Fibroblast of mammary gland (primary cell): ENCODE data around the gene STAT5B.
A peak's percentile ranks its signal among the peaks of the same experiment; 100 is the strongest.

Experiments used
- DNase-seq: peaks from one replicate; pipeline ENCODE4 v3.0.0-alpha.2; 2010; ENCODE audit warnings: low read depth
- H3K4me3 ChIP-seq: 2 replicates; pipeline ENCODE4 v1.5.1; 2011; ENCODE audit warnings: low read depth, mild to moderate bottlenecking, low read length, moderate library complexity; ENCODE audit not compliant: control insufficient read depth
- CTCF ChIP-seq: conservative IDR thresholded peaks from 2 replicates; pipeline ENCODE4 v1.5.1; 2011; ENCODE audit warnings: low read depth, low read length, inconsistent platforms; ENCODE audit not compliant: control insufficient read depth, insufficient read depth

Gene STAT5B

GRCh38 chr17:42316755-42317154 lies 40.6 kb upstream of the STAT5B start:
- DNase-seq = no peak
- no peak overlapping the region for H3K4me3 ChIP-seq
- TF ChIP-seq CTCF = no peak

GRCh38 chr17:42315402-42316156 lies 39.4 kb upstream of the STAT5B start:
- H3K4me3 ChIP-seq = no peak overlapping the region
- no peak for TF ChIP-seq CTCF
- no peak for DNase-seq

GRCh38 chr17:42313773-42314566 lies 37.8 kb upstream of the STAT5B start:
- H3K4me3 ChIP-seq = no peak overlapping the region
- TF ChIP-seq CTCF = no peak
- DNase-seq = peak; percentile 22

GRCh38 chr17:42313389-42313772 lies 37.2 kb upstream of the STAT5B start:
- TF ChIP-seq CTCF = no peak
- DNase-seq = no peak

GRCh38 chr17:42312285-42313130 lies 36.3 kb upstream of the STAT5B start:
- peak; percentile 51 for TF ChIP-seq CTCF
- no peak overlapping the region for H3K4me3 ChIP-seq
- DNase-seq = peak; percentile 80

More at GRCh38 chr17:42313389-42313772, 37.2 kb upstream of the STAT5B start:
- no peak overlapping the region for H3K4me3 ChIP-seq

GRCh38 chr17:42312035-42312284 lies 35.8 kb upstream of the STAT5B start:
- TF ChIP-seq CTCF = no peak
- no peak for DNase-seq
- no peak overlapping the region for H3K4me3 ChIP-seq
